ENCODE data around the gene B4GALT3. TPM values are rescaled to one million over a fixed set of nuclear protein-coding genes. Genes with fewer than 3 reads are reported as not detected.

B4GALT3 gene
- total RNA-seq, 1 experiment from 2014 or later: 59.2 TPM

DNA sequence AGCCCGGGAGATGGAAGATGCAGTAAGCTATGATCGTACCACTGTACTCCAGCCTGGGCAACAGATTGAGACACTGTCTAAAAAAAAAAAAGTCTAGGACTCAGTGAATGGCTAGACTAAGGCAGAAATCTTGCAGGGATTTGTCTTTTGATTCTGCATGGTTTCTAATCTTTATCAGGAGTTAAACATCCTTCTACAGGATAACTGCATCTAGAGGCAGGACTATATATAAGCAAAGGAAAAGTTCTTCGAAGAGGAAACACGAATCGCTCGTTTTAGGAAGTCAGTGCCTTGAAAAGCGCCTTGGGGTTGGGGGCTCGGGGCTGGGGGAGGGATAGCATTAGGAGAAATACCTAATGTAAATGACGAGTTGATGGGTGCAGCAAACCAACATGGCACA, 24.1 kb downstream of the B4GALT3 start:
- Mint-ChIP-seq H3K27me3 (ENCODE audit: unreplicated experiment) (no peaks in the 10 kb centered on the region), H3K4me3 (ENCODE audit: low read depth, unreplicated experiment) (peak overlapping the region; percentile 98), H3K27ac (ENCODE audit: unreplicated experiment) (peak overlapping the region; percentile 100), H3K4me1 (ENCODE audit: low read depth, unreplicated experiment) (peaks cover 21% of the 10 kb centered on the region), H3K9me3 (ENCODE audit: low read depth, unreplicated experiment) (no peaks in the 10 kb centered on the region), H3K36me3 (ENCODE audit: insufficient read depth, unreplicated experiment) (peaks cover 31% of the 10 kb centered on the region)
- TF ChIP-seq, protein P1, sequence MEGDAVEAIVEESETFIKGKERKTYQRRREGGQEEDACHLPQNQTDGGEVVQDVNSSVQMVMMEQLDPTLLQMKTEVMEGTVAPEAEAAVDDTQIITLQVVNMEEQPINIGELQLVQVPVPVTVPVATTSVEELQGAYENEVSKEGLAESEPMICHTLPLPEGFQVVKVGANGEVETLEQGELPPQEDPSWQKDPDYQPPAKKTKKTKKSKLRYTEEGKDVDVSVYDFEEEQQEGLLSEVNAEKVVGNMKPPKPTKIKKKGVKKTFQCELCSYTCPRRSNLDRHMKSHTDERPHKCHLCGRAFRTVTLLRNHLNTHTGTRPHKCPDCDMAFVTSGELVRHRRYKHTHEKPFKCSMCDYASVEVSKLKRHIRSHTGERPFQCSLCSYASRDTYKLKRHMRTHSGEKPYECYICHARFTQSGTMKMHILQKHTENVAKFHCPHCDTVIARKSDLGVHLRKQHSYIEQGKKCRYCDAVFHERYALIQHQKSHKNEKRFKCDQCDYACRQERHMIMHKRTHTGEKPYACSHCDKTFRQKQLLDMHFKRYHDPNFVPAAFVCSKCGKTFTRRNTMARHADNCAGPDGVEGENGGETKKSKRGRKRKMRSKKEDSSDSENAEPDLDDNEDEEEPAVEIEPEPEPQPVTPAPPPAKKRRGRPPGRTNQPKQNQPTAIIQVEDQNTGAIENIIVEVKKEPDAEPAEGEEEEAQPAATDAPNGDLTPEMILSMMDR (IDR thresholded peaks at IDR 0.05; ENCODE audit: unreplicated experiment): no peak
- no peak for DNase-seq
- no TSS peak for BruUV-seq (replicated peaks)
- intact Hi-C loops (cut with micrococcal nuclease; ENCODE audit: unreplicated experiment): no loop called here
- CTCF ChIA-PET: interaction anchor here (0.5 to 1.3 kb wide), 4 partner anchors 13 to 884 kb away, joined by 3 to 5 read pairs (median 3); partner anchors contain the start of gene PPOX

DNA sequence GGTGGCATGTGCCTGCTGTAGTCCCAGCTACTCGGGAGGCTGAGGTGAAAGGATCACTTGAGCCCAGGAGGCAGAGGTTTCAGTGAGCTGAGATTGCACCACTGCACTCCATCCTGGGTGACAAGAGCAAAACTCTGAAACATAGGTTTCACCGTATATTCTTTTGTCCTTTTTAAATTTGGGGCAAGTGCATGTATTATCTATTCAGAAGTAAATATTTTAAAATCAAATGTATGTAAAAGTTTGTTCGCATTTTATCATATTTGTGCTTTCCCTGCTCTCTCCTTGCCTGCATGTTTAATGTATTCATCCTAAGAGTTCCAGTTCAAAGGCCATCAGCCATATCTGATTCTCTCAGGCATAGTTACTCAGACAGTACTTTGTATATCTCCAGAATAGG, 31.5 kb downstream of the B4GALT3 start:
- TF ChIP-seq, protein P1 (IDR thresholded peaks at IDR 0.05; ENCODE audit: unreplicated experiment): no peak
- no TSS peak for BruUV-seq (replicated peaks)
- CTCF ChIA-PET: interaction anchor here (0.5 to 0.7 kb wide), 3 partner anchors 13 to 240 kb away, joined by 3 to 5 read pairs (median 5); no protein-coding TSS in a partner anchor
- H3K9me3 Mint-ChIP-seq (ENCODE audit: low read depth, unreplicated experiment): no peaks in the 10 kb centered on the region
- intact Hi-C loops (cut with micrococcal nuclease; ENCODE audit: unreplicated experiment): no loop called here
- no peak overlapping the region for H3K4me3 Mint-ChIP-seq (ENCODE audit: low read depth, unreplicated experiment)
- H3K36me3 Mint-ChIP-seq (ENCODE audit: insufficient read depth, unreplicated experiment): no peaks in the 10 kb centered on the region
- no peaks in the 10 kb centered on the region for H3K4me1 Mint-ChIP-seq (ENCODE audit: low read depth, unreplicated experiment)
- no peak overlapping the region for H3K27ac Mint-ChIP-seq (ENCODE audit: unreplicated experiment)
- no peaks in the 10 kb centered on the region for H3K27me3 Mint-ChIP-seq (ENCODE audit: unreplicated experiment)
- no peak for DNase-seq

DNA sequence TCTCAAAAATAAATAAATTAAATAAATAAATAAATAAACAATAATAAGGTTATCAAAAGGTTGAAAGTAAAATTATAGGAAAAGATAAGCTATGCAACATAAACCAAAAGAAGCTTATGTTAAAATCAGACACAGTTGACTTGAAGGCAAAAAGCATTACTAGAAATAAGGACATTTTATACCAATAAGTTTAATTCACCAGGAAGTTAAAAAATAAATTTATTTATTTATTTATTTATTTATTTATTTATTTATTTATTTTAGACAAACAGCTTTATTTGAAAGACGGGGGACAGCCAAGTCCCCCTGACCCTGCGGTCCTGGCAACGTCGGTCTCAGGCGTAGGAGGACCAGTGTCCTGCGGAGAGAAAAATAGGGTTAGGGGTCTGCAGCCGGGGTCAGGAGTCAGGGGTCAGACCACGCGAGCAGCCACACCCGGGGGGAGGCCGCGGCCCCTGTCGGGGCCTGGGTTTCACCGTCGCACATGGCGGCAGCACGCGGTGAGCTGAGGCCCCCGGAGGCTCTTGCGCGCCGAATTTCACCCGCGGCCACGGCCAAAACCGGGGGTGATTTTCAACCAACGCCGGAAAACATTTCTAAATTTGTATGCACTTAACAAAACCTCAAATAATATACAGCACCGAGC, 36.4 kb downstream of the B4GALT3 start:
- no TSS peak for BruUV-seq (replicated peaks)
- H3K4me3 Mint-ChIP-seq (ENCODE audit: low read depth, unreplicated experiment): no peak overlapping the region
- intact Hi-C loops (cut with micrococcal nuclease; ENCODE audit: unreplicated experiment): no loop called here
- no peak for DNase-seq
- CTCF ChIA-PET: interaction anchor here (0.6 to 1.1 kb wide), 3 partner anchors 8 to 67 kb away, joined by 3 to 5 read pairs (median 3); partner anchors contain the start of gene USP21
- no peaks in the 10 kb centered on the region for H3K9me3 Mint-ChIP-seq (ENCODE audit: low read depth, unreplicated experiment)
- no peaks in the 10 kb centered on the region for H3K27me3 Mint-ChIP-seq (ENCODE audit: unreplicated experiment)
- H3K4me1 Mint-ChIP-seq (ENCODE audit: low read depth, unreplicated experiment): peaks cover 9% of the 10 kb centered on the region
- TF ChIP-seq, protein P1 (IDR thresholded peaks at IDR 0.05; ENCODE audit: unreplicated experiment): no peak
- no peak overlapping the region for H3K27ac Mint-ChIP-seq (ENCODE audit: unreplicated experiment)
- no peaks in the 10 kb centered on the region for H3K36me3 Mint-ChIP-seq (ENCODE audit: insufficient read depth, unreplicated experiment)

DNA sequence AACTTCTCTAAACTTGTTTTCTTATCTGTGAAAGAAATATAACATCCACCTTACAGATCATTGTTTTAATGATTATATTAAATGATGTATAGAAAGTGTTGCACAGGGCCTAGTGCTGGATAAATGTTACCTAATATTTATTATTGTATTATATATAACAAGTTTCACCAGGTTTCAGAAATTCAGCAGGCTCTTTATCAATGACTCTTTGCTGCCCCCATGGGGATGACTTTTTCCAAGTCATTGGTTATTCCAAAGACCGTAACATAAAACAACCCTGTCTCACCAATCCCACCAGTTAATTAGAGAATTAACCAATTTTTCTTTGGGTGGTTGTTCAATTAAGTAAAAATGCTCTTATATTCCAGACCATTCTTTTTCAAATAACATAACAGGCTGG, 37.5 kb downstream of the B4GALT3 start:
- intact Hi-C loops (cut with micrococcal nuclease; ENCODE audit: unreplicated experiment): loop anchor here (5.0 to 10.0 kb wide), 2 partner anchors 302 to 415 kb away; no protein-coding TSS in a partner anchor
- Mint-ChIP-seq H3K4me3 (ENCODE audit: low read depth, unreplicated experiment) (no peak overlapping the region), H3K9me3 (ENCODE audit: low read depth, unreplicated experiment) (no peaks in the 10 kb centered on the region), H3K4me1 (ENCODE audit: low read depth, unreplicated experiment) (peaks cover 9% of the 10 kb centered on the region), H3K36me3 (ENCODE audit: insufficient read depth, unreplicated experiment) (no peaks in the 10 kb centered on the region), H3K27ac (ENCODE audit: unreplicated experiment) (no peak overlapping the region), H3K27me3 (ENCODE audit: unreplicated experiment) (no peaks in the 10 kb centered on the region)
- CTCF ChIA-PET: no interaction called here
- peak; percentile 74 for DNase-seq
- no TSS peak for BruUV-seq (replicated peaks)
- TF ChIP-seq, protein P1 (IDR thresholded peaks at IDR 0.05; ENCODE audit: unreplicated experiment): no peak

Measured in Calu3 (cell line).